ENCODE data around the gene COX5A.
A peak's percentile ranks its signal among the peaks of the same experiment; 100 is the strongest.
"Not testable (repeated sequence)": the region's sequence is repeated elsewhere in the genome, so short reads cannot be mapped to it uniquely, and the experiment has no call there.

COX5A gene

GRCh38 chr15:74895830-74896229 is 42.0 kb downstream of the COX5A start:
- no peak for DNase-seq

GRCh38 chr15:74894383-74894782 is 43.5 kb downstream of the COX5A start:
- DNase-seq: not testable (repeated sequence)

GRCh38 chr15:74893627-74894026 is 44.2 kb downstream of the COX5A start:
- DNase-seq: no peak

- no peak for DNase-seq
Measured at GRCh38 chr15:74892931-74893330, 44.9 kb downstream of the COX5A start.

GRCh38 chr15:74892313-74892712 is 45.6 kb downstream of the COX5A start:
- DNase-seq: no peak

GRCh38 chr15:74891469-74891868 is 46.4 kb downstream of the COX5A start:
- no peak for DNase-seq

- DNase-seq: no peak
Measured at GRCh38 chr15:74890665-74890960, 47.3 kb downstream of the COX5A start.

- DNase-seq: no peak
Measured at GRCh38 chr15:74889883-74890664, 47.8 kb downstream of the COX5A start, which contains the start of gene MPI. Gene MPI, plus strand, starts transcription at chr15:74890042. Its CDS starts 32 bp downstream, at chr15:74890074.

- no peak for DNase-seq
Measured at GRCh38 chr15:74889390-74889882, 48.4 kb downstream of the COX5A start.

GRCh38 chr15:74888716-74889115 is 49.2 kb downstream of the COX5A start:
- no peak for DNase-seq

- not testable (repeated sequence) for DNase-seq
Measured at GRCh38 chr15:74887537-74888193, 50.2 kb downstream of the COX5A start.

- DNase-seq: no peak
Measured at GRCh38 chr15:74885461-74885860, 52.4 kb downstream of the COX5A start.

- DNase-seq: no peak
Measured at GRCh38 chr15:74884428-74885223, 53.2 kb downstream of the COX5A start.

- DNase-seq: no peak
Measured at GRCh38 chr15:74882528-74882927, 55.3 kb downstream of the COX5A start.

- DNase-seq: no peak
Measured at GRCh38 chr15:74878273-74878672, 59.6 kb downstream of the COX5A start.

GRCh38 chr15:74873756-74874424 is 64.0 kb downstream of the COX5A start:
- no peak for DNase-seq

- DNase-seq: peak; percentile 64
Measured at GRCh38 chr15:74873036-74873755, 64.7 kb downstream of the COX5A start, which contains the start of gene SCAMP2. Gene SCAMP2, minus strand, starts transcription at chr15:74873365. Its CDS starts 110 bp downstream, at chr15:74873255.

- no peak for DNase-seq
Measured at GRCh38 chr15:74872702-74873035, 65.2 kb downstream of the COX5A start.

GRCh38 chr15:74870436-74871215 is 67.2 kb downstream of the COX5A start:
- no peak for DNase-seq
